GM12878 (cell line): ENCODE data around the gene NOTCH1. TPM values are rescaled to one million over a fixed set of nuclear protein-coding genes. Genes with fewer than 3 reads are reported as not detected.

Source experiments
- ATAC-seq: fragments of 200-7000 bp; cut with Tn5 transposase; 3 replicates; pipeline ENCODE4 v1.9.1; 2020; ENCODE audit warnings: mild to moderate bottlenecking, moderate library complexity
- BruUV-seq: library from RNA; stranded (reverse); fragments of 400-500 nt; replicated peaks from 2 replicates; lab custom pipeline; 2021; lab: Mats Ljungman, UMichigan
- CTCF ChIA-PET: fragments of 300-600 bp; sonication (Branson Sonifier 250); formaldehyde crosslinking; extraction: SDS; loops from one replicate; lab custom pipeline; 2021; ENCODE audit warnings: inconsistent platforms; lab: Yijun Ruan, JAX
- POLR2A ChIA-PET: fragments of 350-600 bp; formaldehyde crosslinking; extraction: SDS; loops from one replicate; lab custom pipeline; 2021; ENCODE audit warnings: inconsistent platforms; lab: Charles Lee
- RAD21 ChIA-PET: fragments of 300-600 bp; sonication (Branson Sonifier 250); formaldehyde crosslinking; loops from one replicate; lab custom pipeline; 2023; ENCODE audit warnings: antibody characterized with exemption; ENCODE audit not compliant: unreplicated experiment; lab: Charles Lee
- SMC1A ChIA-PET: fragments of 300-600 bp; sonication (Branson Sonifier 250); formaldehyde crosslinking; loops from one replicate; lab custom pipeline; 2023; ENCODE audit not compliant: unreplicated experiment, uncharacterized antibody; lab: Charles Lee
- DNase-seq: peaks from one replicate; pipeline ENCODE4 v3.0.0-alpha.2; 2011; ENCODE audit warnings: low read depth, low spot score
- FAIRE-seq: peaks from 3 replicates; lab custom pipeline; 2011; peaks lifted over from hg19 to GRCh38; lab: Jason Lieb, UNC
- H2AFZ ChIP-seq: 2 replicates; pipeline ENCODE4 v1.6.0; 2011; ENCODE audit warnings: low read depth, low read length, control low read depth; ENCODE audit not compliant: control insufficient read depth
- H3K27ac ChIP-seq: 2 replicates; pipeline ENCODE4 v1.5.1; 2011; ENCODE audit warnings: control low read depth; ENCODE audit not compliant: control insufficient read depth, insufficient read depth
- H3K27me3 ChIP-seq, 2 experiments: replicated peaks in 1 of 2; 2 replicates each; pipeline versions ENCODE4 v1.6.0 to v1.6.1; 2011; ENCODE audit warnings: low read length in 1 of 2; ENCODE audit not compliant: control insufficient read depth in 2 of 2, insufficient read depth in 2 of 2
- H3K36me3 ChIP-seq, 2 experiments: 2 replicates each; pipeline ENCODE4 v1.5.1; 2011; ENCODE audit warnings: low read length in 1 of 2; ENCODE audit not compliant: control insufficient read depth in 2 of 2, insufficient read depth in 2 of 2
- H3K4me1 ChIP-seq: 2 replicates; pipeline ENCODE4 v1.6.1; 2011; ENCODE audit warnings: mild to moderate bottlenecking, low read length, moderate library complexity, mixed read lengths; ENCODE audit not compliant: control insufficient read depth, insufficient read depth
- H3K4me2 ChIP-seq: 2 replicates; pipeline ENCODE4 v1.6.0; 2011; ENCODE audit warnings: control low read depth; ENCODE audit not compliant: control insufficient read depth, insufficient read depth
- H3K4me3 ChIP-seq: fragments of 200-600 bp; sonication (generic); 2 replicates; pipeline ENCODE4 v1.5.1; 2016
- H3K79me2 ChIP-seq: 2 replicates; pipeline ENCODE4 v1.6.0; 2011; ENCODE audit warnings: low read length; ENCODE audit not compliant: control insufficient read depth, insufficient read depth
- H3K9ac ChIP-seq: 2 replicates; pipeline ENCODE4 v1.8.0; 2011; ENCODE audit warnings: low read length, control low read depth, mixed read lengths; ENCODE audit not compliant: control insufficient read depth, insufficient read depth
- H3K9me3 ChIP-seq: replicated peaks from 3 replicates; pipeline ENCODE4 v1.5.1; 2011; ENCODE audit warnings: mild to moderate bottlenecking, low read length; ENCODE audit not compliant: control insufficient read depth, insufficient read depth
- H4K20me1 ChIP-seq: 2 replicates; pipeline ENCODE4 v1.6.0; 2011; ENCODE audit not compliant: control insufficient read depth, insufficient read depth
- ESRRA ChIP-seq: IDR thresholded peaks from 2 replicates; pipeline ENCODE4 v1.6.1; 2012; ENCODE audit warnings: mild to moderate bottlenecking, low read length, improper control_type of control experiment
- JUNB ChIP-seq: IDR thresholded peaks from 2 replicates; pipeline ENCODE4 v1.6.1; 2016; ENCODE audit warnings: antibody characterized with exemption, mild to moderate bottlenecking
- KDM1A ChIP-seq: fragments of 200-600 bp; sonication (generic); IDR thresholded peaks from 2 replicates; pipeline ENCODE4 v1.6.1; 2016; ENCODE audit warnings: borderline replicate concordance
- MYB ChIP-seq: fragments of 150-350 bp; IDR thresholded peaks from 2 replicates; pipeline ENCODE4 v1.6.1; 2014; ENCODE audit warnings: mild to moderate bottlenecking, low read depth, low read length, borderline replicate concordance
- NFYB ChIP-seq: IDR thresholded peaks from 2 replicates; pipeline ENCODE4 v1.6.1; 2011; ENCODE audit warnings: low read depth, mild to moderate bottlenecking, low read length, improper control_type of control experiment, moderate library complexity; ENCODE audit not compliant: insufficient read depth
- NR2C2 ChIP-seq: IDR thresholded peaks from 2 replicates; pipeline ENCODE4 v1.6.1; 2011; ENCODE audit warnings: borderline replicate concordance, low read depth; ENCODE audit not compliant: control insufficient read depth, insufficient read length
- STAT1 ChIP-seq: fragments of 450-650 bp; conservative IDR thresholded peaks from 2 replicates; pipeline ENCODE4 v1.6.1; 2014; ENCODE audit warnings: antibody characterized with exemption, mild to moderate bottlenecking
- SUPT20H ChIP-seq: IDR thresholded peaks from 2 replicates; pipeline ENCODE4 v1.6.1; 2011; ENCODE audit warnings: low read depth, mild to moderate bottlenecking, low read length, moderate library complexity, borderline replicate concordance; ENCODE audit not compliant: control insufficient read depth
- YBX1 ChIP-seq: fragments of 450-650 bp; IDR thresholded peaks from 2 replicates; pipeline ENCODE4 v1.6.1; 2016; ENCODE audit warnings: antibody characterized with exemption
- ZSCAN29 ChIP-seq: fragments of 450-650 bp; IDR thresholded peaks from 2 replicates; pipeline ENCODE4 v1.6.1; 2017; ENCODE audit warnings: mild to moderate bottlenecking, moderate library complexity
- WGBS: methylation state at CpG from one replicate; pipeline ENCODE4 v1.1.6; 2016; ENCODE audit warnings: low lambda C conversion rate; ENCODE audit not compliant: insufficient replicate concordance, insufficient coverage; ENCODE audit errors: missing lambda C conversion rate; 5-methylcytosine and 5-hydroxymethylcytosine counted together
- in situ Hi-C: fragments of 300-500 bp; cut with MboI; formaldehyde crosslinking; loops from 9 replicates; pipeline ENCODE4 v1.14.3; 2018; ENCODE audit warnings: mixed read lengths
- intact Hi-C: fragments of 100-400 bp; cut with micrococcal nuclease; formaldehyde crosslinking; loops from one replicate; pipeline ENCODE4 v1.14.2; 2022; ENCODE audit not compliant: unreplicated experiment
- polyA plus RNA-seq, 11 experiments: library from polyadenylated mRNA; depleted of rRNA in 4 of 11; unstranded in 6 of 11; stranded (reverse) in 5 of 11; fragments of >200 nt; fragmentation: Nextera tagmentation in 4 of 11; fragmentation: Illumina TruSeq in 1 of 11; extraction: Ambion mirVana in 4 of 11; extraction: Trizol in 1 of 11; gene quantifications; 1 replicate in 1 of 11; 2 replicates in 10 of 11; pipeline versions ENCODE4 v1.2.1 to v1.2.3, GENCODE V29; 2011 to 2016; ENCODE audit warnings: inconsistent platforms in 2 of 11, missing spikeins in 2 of 11, low read depth in 1 of 11
- total RNA-seq, 4 experiments: library from RNA; depleted of rRNA in 3 of 4; stranded (reverse); fragments of >200 nt in 3 of 4; fragmentation: Illumina TruSeq in 1 of 4; extraction: Trizol in 1 of 4; gene quantifications; 2 replicates each; pipeline versions ENCODE4 v1.2.1 to v1.2.3, GENCODE V29; 2013 to 2021
- TF ChIP-seq, protein P1 (sequence below): fragments of 450-650 bp; IDR thresholded peaks from 2 replicates; pipeline ENCODE4 v1.6.1; 2017; ENCODE audit warnings: mild to moderate bottlenecking, moderate library complexity
- TF ChIP-seq, protein P2 (sequence below): fragments of 450-650 bp; IDR thresholded peaks from 2 replicates; pipeline ENCODE4 v1.6.1; 2017; ENCODE audit warnings: low read depth, mild to moderate bottlenecking, moderate library complexity
- TF ChIP-seq, protein P3 (sequence below): IDR thresholded peaks from 2 replicates; pipeline ENCODE4 v1.6.1; 2012; ENCODE audit warnings: low read depth, low read length, improper control_type of control experiment

Gene NOTCH1
- total and polyA plus RNA-seq, 10 of the 15 experiments (the other 5 are each of a cell fraction or from before 2014, with no cell fraction given) = 0.02 to 40.0 (median 3.7) TPM

DNA sequence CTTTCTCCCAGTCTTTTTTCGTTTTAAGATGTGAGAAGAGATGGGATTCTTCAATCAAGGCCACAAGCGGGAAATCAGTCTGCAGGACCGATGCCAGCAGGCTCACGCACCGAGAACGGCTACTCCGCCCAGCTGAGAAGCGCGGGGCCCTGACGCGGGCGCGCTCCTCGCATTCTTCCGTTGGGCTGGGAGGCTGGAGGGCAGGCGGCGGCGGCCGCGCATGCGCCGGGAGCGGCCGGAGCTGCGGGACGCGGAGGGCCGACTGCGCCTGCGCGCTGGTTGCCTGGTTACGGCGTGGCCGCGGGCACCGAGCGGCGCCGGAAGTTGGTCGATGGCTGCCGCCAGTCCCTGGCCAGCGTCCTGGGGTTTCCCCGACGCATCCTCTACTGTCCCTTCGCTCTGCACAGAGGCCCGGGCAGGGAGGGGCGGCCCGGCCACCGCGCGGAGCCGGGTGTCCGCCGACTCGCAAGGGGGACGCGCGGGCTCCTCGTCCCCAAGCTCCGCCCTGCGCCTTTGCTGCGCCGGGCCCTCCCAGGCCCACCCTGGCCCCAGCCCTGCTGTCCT lies 62.2 kb downstream of the NOTCH1 start:
- Histone ChIP-seq H3K79me2 (peaks cover 36% of the 10 kb centered on the region), H3K4me3 (peak overlapping the region; percentile 92), H3K36me3 (peaks cover 0 to 2% of the 10 kb centered on the region in 2 experiments; a peak in 2 of 4 replicates), H4K20me1 (no peaks in the 10 kb centered on the region; the same call in 1 of the 2 replicates), H3K4me2 (peak overlapping the region; percentile 96), H3K4me1 (peaks cover 6% of the 10 kb centered on the region; the same call in 1 of the 2 replicates), H3K9me3 (no peaks in the 10 kb centered on the region), H2AFZ (peak overlapping the region; percentile 95), H3K27ac (peak overlapping the region; percentile 99), H3K27me3 (no peaks in the 10 kb centered on the region), H3K9ac (peak overlapping the region; percentile 74)
- ChIA-PET CTCF (interaction anchor here (1.6 to 9.0 kb wide), 5 partner anchors 72 to 161 kb away, joined by 3 to 223 read pairs (median 16); no protein-coding TSS in a partner anchor), SMC1A (interaction anchor here (0.6 to 1.6 kb wide), 3 partner anchors 142 to 171 kb away, joined by 3 to 4 read pairs (median 4); no protein-coding TSS in a partner anchor), POLR2A (interaction anchor here (0.5 to 1.3 kb wide), 3 partner anchors 26 to 56 kb away, joined by 3 read pairs; no protein-coding TSS in a partner anchor), RAD21 (interaction anchor here (1.0 to 7.8 kb wide), 4 partner anchors 56 to 163 kb away, joined by 3 to 126 read pairs (median 8); no protein-coding TSS in a partner anchor)
- in situ Hi-C loops (no loop called here), intact Hi-C loops (loop anchor here (2.0 kb wide), 1 partner anchor 73 kb away; the partner anchor contains the start of genes ENTR1 and PMPCA)
- 2% methylated on average over 63 of the region's 63 CpGs for WGBS
- FAIRE-seq (peak; percentile 91), DNase-seq (peak; percentile 62), ATAC-seq (peak; percentile 74)
- BruUV-seq = no TSS peak
- TF ChIP-seq JUNB (no peak), NFYB (no peak), KDM1A (no peak), YBX1 (no peak), ESRRA (no peak), SUPT20H (no peak), NR2C2 (no peak), ZSCAN29 (no peak), MYB (no peak), STAT1 (peak; percentile 97; the same call in 1 of the 2 replicates)
- TF ChIP-seq, protein P1, sequence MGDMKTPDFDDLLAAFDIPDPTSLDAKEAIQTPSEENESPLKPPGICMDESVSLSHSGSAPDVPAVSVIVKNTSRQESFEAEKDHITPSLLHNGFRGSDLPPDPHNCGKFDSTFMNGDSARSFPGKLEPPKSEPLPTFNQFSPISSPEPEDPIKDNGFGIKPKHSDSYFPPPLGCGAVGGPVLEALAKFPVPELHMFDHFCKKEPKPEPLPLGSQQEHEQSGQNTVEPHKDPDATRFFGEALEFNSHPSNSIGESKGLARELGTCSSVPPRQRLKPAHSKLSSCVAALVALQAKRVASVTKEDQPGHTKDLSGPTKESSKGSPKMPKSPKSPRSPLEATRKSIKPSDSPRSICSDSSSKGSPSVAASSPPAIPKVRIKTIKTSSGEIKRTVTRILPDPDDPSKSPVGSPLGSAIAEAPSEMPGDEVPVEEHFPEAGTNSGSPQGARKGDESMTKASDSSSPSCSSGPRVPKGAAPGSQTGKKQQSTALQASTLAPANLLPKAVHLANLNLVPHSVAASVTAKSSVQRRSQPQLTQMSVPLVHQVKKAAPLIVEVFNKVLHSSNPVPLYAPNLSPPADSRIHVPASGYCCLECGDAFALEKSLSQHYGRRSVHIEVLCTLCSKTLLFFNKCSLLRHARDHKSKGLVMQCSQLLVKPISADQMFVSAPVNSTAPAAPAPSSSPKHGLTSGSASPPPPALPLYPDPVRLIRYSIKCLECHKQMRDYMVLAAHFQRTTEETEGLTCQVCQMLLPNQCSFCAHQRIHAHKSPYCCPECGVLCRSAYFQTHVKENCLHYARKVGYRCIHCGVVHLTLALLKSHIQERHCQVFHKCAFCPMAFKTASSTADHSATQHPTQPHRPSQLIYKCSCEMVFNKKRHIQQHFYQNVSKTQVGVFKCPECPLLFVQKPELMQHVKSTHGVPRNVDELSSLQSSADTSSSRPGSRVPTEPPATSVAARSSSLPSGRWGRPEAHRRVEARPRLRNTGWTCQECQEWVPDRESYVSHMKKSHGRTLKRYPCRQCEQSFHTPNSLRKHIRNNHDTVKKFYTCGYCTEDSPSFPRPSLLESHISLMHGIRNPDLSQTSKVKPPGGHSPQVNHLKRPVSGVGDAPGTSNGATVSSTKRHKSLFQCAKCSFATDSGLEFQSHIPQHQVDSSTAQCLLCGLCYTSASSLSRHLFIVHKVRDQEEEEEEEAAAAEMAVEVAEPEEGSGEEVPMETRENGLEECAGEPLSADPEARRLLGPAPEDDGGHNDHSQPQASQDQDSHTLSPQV = 0 out of 2 replicates have a peak, but pooled peaks have one; percentile 42
- TF ChIP-seq, protein P2, sequence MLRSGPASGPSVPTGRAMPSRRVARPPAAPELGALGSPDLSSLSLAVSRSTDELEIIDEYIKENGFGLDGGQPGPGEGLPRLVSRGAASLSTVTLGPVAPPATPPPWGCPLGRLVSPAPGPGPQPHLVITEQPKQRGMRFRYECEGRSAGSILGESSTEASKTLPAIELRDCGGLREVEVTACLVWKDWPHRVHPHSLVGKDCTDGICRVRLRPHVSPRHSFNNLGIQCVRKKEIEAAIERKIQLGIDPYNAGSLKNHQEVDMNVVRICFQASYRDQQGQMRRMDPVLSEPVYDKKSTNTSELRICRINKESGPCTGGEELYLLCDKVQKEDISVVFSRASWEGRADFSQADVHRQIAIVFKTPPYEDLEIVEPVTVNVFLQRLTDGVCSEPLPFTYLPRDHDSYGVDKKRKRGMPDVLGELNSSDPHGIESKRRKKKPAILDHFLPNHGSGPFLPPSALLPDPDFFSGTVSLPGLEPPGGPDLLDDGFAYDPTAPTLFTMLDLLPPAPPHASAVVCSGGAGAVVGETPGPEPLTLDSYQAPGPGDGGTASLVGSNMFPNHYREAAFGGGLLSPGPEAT = 0 out of 2 replicates have a peak, but pooled peaks have one; percentile 11
- TF ChIP-seq, protein P3, sequence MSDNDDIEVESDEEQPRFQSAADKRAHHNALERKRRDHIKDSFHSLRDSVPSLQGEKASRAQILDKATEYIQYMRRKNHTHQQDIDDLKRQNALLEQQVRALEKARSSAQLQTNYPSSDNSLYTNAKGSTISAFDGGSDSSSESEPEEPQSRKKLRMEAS = 0 out of 2 replicates have a peak, but pooled peaks have one; percentile 24
